H1 (cell line): ENCODE data around the gene MRPL41. TPM values are rescaled to one million over a fixed set of nuclear protein-coding genes. Genes with fewer than 3 reads are reported as not detected.

Source experiments
- ATF2 ChIP-seq: IDR thresholded peaks from 2 replicates; pipeline ENCODE4 v1.6.1; 2012; ENCODE audit warnings: low read length, inconsistent platforms
- BACH1 ChIP-seq: IDR thresholded peaks from 2 replicates; pipeline ENCODE4 v1.6.1; 2012; ENCODE audit warnings: low read length, improper control_type of control experiment
- BRCA1 ChIP-seq: IDR thresholded peaks from 2 replicates; pipeline ENCODE4 v1.6.1; 2012; ENCODE audit warnings: low read depth, low read length, improper control_type of control experiment
- CBX8 ChIP-seq: fragments of 300-800, 300-1000 bp; sonication (generic); IDR thresholded peaks from 2 replicates; pipeline ENCODE4 v1.7.1; 2016; ENCODE audit warnings: low read depth, low read length, borderline replicate concordance
- CTCF ChIP-seq, 3 experiments: IDR thresholded peaks; 1 replicate in 2 of 3; 2 replicates in 1 of 3; pipeline versions ENCODE4 v1.5.1 to v1.6.1; 2011; ENCODE audit warnings: low read length in 3 of 3, mild to moderate bottlenecking in 3 of 3, inconsistent platforms in 2 of 3, low read depth in 1 of 3, moderate library complexity in 1 of 3; ENCODE audit not compliant: insufficient read depth in 1 of 3; ENCODE audit errors: control extremely low read depth in 1 of 3
- EZH2 ChIP-seq: fragments of 200-600 bp; sonication (generic); IDR thresholded peaks from 2 replicates; pipeline ENCODE4 v1.7.1; 2012; ENCODE audit warnings: low read depth, mild to moderate bottlenecking, moderate library complexity, low read length, inconsistent platforms; ENCODE audit not compliant: severe bottlenecking
- GTF2F1 ChIP-seq: IDR thresholded peaks from 2 replicates; pipeline ENCODE4 v1.6.1; 2012; ENCODE audit warnings: low read depth, low read length, improper control_type of control experiment, borderline replicate concordance
- HDAC2 ChIP-seq, 2 experiments: fragments of 300-600 bp in 1 of 2; sonication (generic) in 1 of 2; IDR thresholded peaks; 2 replicates each; pipeline ENCODE4 v1.6.1; 2011 to 2012; ENCODE audit warnings: low read depth in 2 of 2, low read length in 2 of 2, mild to moderate bottlenecking in 2 of 2, moderate library complexity in 2 of 2, borderline replicate concordance in 1 of 2, inconsistent platforms in 1 of 2
- JUND ChIP-seq: IDR thresholded peaks from 2 replicates; pipeline ENCODE4 v1.6.1; 2011; ENCODE audit warnings: mild to moderate bottlenecking, improper control_type of control experiment, low read length
- POLR2A ChIP-seq, 2 experiments: IDR thresholded peaks; 1 replicate in 1 of 2; 2 replicates in 1 of 2; pipeline ENCODE4 v1.6.1; 2011; ENCODE audit warnings: low read depth in 2 of 2, low read length in 2 of 2, mild to moderate bottlenecking in 2 of 2; ENCODE audit errors: control extremely low read depth in 1 of 2
- POLR2AphosphoS5 ChIP-seq: IDR thresholded peaks from 2 replicates; pipeline ENCODE4 v1.6.1; 2011; ENCODE audit warnings: low read depth, low read length
- RAD21 ChIP-seq, 2 experiments: IDR thresholded peaks in 1 of 2; conservative IDR thresholded peaks in 1 of 2; 2 replicates each; pipeline ENCODE4 v1.6.1; 2011; ENCODE audit warnings: low read depth in 2 of 2, low read length in 2 of 2, improper control_type of control experiment in 1 of 2, inconsistent platforms in 1 of 2, mild to moderate bottlenecking in 1 of 2, moderate library complexity in 1 of 2
- SP1 ChIP-seq: IDR thresholded peaks from 2 replicates; pipeline ENCODE4 v1.6.1; 2011; ENCODE audit warnings: low read depth, low read length
- SP4 ChIP-seq: IDR thresholded peaks from 2 replicates; pipeline ENCODE4 v1.6.1; 2012; ENCODE audit warnings: low read length, inconsistent platforms
- SRF ChIP-seq: IDR thresholded peaks from 2 replicates; pipeline ENCODE4 v1.6.1; 2011; ENCODE audit warnings: mild to moderate bottlenecking, low read depth, low read length, moderate library complexity
- SUZ12 ChIP-seq: fragments of 200-600 bp; sonication (generic); IDR thresholded peaks from 2 replicates; pipeline ENCODE4 v1.6.1; 2012; ENCODE audit warnings: mild to moderate bottlenecking, inconsistent platforms, low read length, moderate library complexity, mixed read lengths
- TCF12 ChIP-seq: IDR thresholded peaks from 2 replicates; pipeline ENCODE4 v1.6.1; 2011; ENCODE audit warnings: low read depth, mild to moderate bottlenecking, low read length
- USF2 ChIP-seq: IDR thresholded peaks from 2 replicates; pipeline ENCODE4 v1.6.1; 2011; ENCODE audit warnings: low read length, improper control_type of control experiment
- YY1 ChIP-seq: IDR thresholded peaks from 2 replicates; pipeline ENCODE4 v1.6.1; 2011; ENCODE audit warnings: low read depth, mild to moderate bottlenecking, low read length
- polyA plus RNA-seq, 7 experiments: library from polyadenylated mRNA; depleted of rRNA in 3 of 7; stranded (reverse) in 5 of 7; unstranded in 2 of 7; fragments of >200 nt in 5 of 7; fragments of 200-250 nt in 2 of 7; gene quantifications; 1 replicate in 5 of 7; 2 replicates in 1 of 7; 4 replicates in 1 of 7; pipeline versions ENCODE4 v1.2.1 to v1.2.3, GENCODE V29; 2011 to 2013; ENCODE audit warnings: missing spikeins in 2 of 7, mixed read lengths in 2 of 7
- total RNA-seq: library from RNA; stranded (reverse); fragmentation: NEBNext Ultra II Directional; extraction: Animal tissue kit (Norgen Biotek cat#: 25700); gene quantifications from 2 replicates; pipeline ENCODE4 v1.2.1, GENCODE V29; 2021

MRPL41 gene
- total and polyA plus RNA-seq, 2 of the 8 experiments (the other 6 are each of a cell fraction or from before 2014, with no cell fraction given) = 47.2 to 58.1 TPM

GRCh38 chr9:137590469-137591383 lies 39.0 kb downstream of the MRPL41 start, which contains the start of gene ZMYND19 (continued):
- TF ChIP-seq CBX8 = no peak
- TF ChIP-seq SUZ12 = no peak
- no peak for TF ChIP-seq EZH2
- TF ChIP-seq BACH1 = no peak
- no peak for TF ChIP-seq SP1
- no peak for TF ChIP-seq SRF
- TF ChIP-seq POLR2A (IDR thresholded peaks at IDR 0.05; ENCODE audit: control extremely low read depth in 1 of 2, low read depth in 2 of 2, low read length in 2 of 2) = peak in 1 of 2 experiments; percentile 56; a peak in 2 of 3 replicates
- TF ChIP-seq POLR2AphosphoS5 = peak; percentile 67
- TF ChIP-seq TCF12 = no peak
- TF ChIP-seq JUND = no peak
- no peak for TF ChIP-seq CTCF (IDR thresholded peaks at IDR 0.05; ENCODE audit: control extremely low read depth in 1 of 3, insufficient read depth in 1 of 3, low read depth in 1 of 3, low read length in 3 of 3)
- no peak for TF ChIP-seq ATF2
- TF ChIP-seq USF2 = no peak
- TF ChIP-seq SP4 = no peak
- no peak for TF ChIP-seq HDAC2 (IDR thresholded peaks at IDR 0.05; ENCODE audit: borderline replicate concordance in 1 of 2, low read depth in 2 of 2, low read length in 2 of 2)
- TF ChIP-seq BRCA1 = no peak
- TF ChIP-seq RAD21 (IDR thresholded peaks at IDR 0.05 in 1 of 2, conservative IDR thresholded peaks at IDR 0.05 in 1 of 2; ENCODE audit: low read depth in 2 of 2, low read length in 2 of 2) = no peak
- no peak for TF ChIP-seq YY1
- TF ChIP-seq GTF2F1 = no peak
